HG02610 (cell line): Measurements from ENCODE around the gene R3HCC1L.
"Not testable (repeated sequence)": the region's sequence is repeated elsewhere in the genome, so short reads cannot be mapped to it uniquely, and the experiment has no call there.

Experiments used
- ATAC-seq: cut with Tn5 transposase; IDR thresholded peaks from one replicate; pipeline ENCODE4 v1.9.1; 2021; ENCODE audit warnings: mild to moderate bottlenecking, moderate library complexity; ENCODE audit not compliant: unreplicated experiment

Gene R3HCC1L

DNA sequence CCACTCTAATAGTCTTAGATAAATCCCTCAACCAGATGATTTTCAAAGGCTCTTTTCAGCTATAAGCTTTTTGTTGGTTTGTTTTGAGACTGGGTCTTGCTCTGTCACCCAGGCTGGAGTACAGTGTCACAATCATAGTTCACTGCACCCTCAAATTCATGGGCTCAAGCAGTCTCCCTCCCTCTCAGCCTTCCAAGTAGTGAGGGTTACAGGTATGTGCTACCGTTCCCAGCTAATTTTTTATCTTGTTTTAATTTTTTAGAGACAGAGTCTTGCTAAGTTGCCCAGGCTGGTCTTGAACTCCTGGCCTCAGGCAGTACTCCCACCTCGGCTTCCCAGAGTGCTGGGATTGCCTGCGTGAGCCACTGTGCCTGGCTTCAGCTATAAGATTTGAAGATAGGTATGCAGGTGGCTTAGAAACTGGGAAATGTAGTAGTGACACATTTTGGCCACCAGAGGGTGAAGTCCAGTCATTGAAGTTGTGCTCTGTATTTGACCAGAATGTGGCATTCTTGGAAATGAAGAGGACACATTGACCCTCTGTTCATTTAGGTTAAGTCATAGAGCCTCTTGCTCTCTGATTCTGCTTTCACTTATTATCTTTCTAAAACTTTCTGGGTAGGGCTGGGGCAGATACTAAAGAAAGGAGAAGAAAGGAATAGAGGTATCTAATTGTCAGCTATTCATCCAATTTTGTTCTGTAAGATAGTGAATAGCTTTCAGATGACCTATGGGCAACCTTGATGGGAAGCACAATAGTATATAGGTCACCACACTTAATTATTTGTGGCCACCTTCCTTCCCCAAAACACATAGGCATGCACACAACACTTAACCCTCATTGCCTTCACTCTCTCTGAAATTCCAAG is 36.0 kb downstream of the R3HCC1L start:
- ATAC-seq: no peak

DNA sequence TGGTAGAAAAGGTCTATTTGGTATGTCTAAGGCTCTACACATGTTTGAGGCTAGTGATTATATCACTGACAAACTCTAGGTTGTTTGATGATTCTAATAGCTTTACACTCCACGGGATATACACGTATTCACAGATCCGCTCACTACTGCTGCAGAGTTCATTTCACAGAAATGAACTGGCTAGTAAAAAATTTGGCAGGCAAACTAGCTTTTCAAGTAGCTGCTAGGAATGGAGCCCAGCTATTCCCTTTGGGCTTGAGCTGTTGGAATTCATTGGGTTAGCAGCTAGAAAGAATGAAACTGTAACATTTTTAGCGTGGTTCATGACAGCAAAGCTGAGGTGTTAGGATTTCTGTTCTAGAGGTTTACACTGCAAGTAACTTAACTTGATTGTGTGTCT is 37.6 kb downstream of the R3HCC1L start:
- ATAC-seq: no peak

GRCh38 chr10:98172495-98172894 is 38.0 kb downstream of the R3HCC1L start:
- ATAC-seq: no peak

- no peak for ATAC-seq
Measured at GRCh38 chr10:98173260-98173659, 38.8 kb downstream of the R3HCC1L start.

- ATAC-seq: not testable (repeated sequence)
Measured at GRCh38 chr10:98182351-98182915, 48.0 kb downstream of the R3HCC1L start.

DNA sequence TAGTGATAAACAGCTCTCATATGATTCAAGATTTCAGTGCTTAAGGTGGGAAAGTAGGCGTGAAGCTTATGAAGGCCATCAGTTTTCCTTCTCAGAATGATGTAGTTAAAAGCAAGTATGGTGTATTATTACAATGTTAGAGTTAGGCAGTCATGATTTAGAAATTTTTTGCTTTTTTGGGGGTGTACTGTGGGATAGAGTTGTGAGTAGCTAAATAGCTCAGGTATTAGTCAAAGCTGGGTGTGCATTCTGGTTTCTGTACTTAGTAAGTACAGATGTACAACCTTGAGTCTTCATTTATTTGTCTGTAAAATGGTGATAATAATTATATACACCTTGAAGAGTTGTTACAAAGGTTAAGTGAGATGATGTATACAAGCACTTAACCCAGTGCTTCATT is 52.2 kb downstream of the R3HCC1L start:
- ATAC-seq: no peak

DNA sequence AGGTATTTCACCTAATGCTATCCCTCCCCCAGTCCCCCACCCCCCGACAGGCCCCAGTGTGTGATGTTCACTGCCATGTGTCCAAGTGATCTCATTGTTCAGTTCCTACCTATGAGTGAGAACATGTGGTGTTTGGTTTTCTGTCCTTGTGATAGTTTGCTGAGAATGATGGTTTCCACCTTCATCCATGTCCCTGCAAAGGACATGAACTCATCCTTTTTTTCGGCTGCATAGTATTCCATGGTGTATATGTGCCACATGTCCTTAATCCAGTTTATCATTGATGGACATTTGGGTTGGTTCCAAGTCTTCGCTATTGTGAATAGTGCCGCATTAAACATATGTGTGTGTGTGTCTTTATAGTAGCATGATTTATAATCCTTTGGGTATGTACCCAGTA is 56.3 kb downstream of the R3HCC1L start:
- ATAC-seq: not testable (repeated sequence)

- no peak for ATAC-seq
Measured at GRCh38 chr10:98193037-98193436, 58.6 kb downstream of the R3HCC1L start.

GRCh38 chr10:98194633-98195032 is 60.2 kb downstream of the R3HCC1L start:
- no peak for ATAC-seq

GRCh38 chr10:98195120-98195519 is 60.7 kb downstream of the R3HCC1L start:
- ATAC-seq: no peak

- ATAC-seq: no peak
Measured at GRCh38 chr10:98196985-98197384, 62.5 kb downstream of the R3HCC1L start.

DNA sequence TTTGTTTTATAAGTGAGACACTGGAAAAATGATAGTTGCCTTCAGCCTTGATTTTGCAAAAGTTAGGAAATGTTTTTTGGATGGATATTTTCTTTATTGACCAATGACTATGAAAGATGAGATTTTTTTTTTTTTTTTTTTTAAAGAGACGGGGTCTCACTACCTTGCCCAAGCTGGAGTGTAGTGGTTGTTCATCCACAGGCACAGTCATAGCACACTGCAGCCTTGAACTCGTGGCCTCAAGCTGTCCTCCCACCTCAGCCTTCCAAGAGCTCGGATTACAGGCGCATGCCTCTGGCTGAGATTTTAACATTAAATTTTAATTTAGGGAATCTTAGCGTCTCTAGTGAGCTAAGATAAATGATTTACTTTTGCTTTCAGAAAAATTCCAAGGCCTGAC is 67.3 kb downstream of the R3HCC1L start:
- ATAC-seq: no peak

GRCh38 chr10:98202378-98202777 is 67.9 kb downstream of the R3HCC1L start:
- no peak for ATAC-seq

GRCh38 chr10:98205351-98205750 is 70.9 kb downstream of the R3HCC1L start:
- no peak for ATAC-seq

GRCh38 chr10:98208925-98209324 is 74.5 kb downstream of the R3HCC1L start:
- no peak for ATAC-seq

- no peak for ATAC-seq
Measured at GRCh38 chr10:98209441-98209840, 75.0 kb downstream of the R3HCC1L start.

GRCh38 chr10:98212196-98212595 is 77.7 kb downstream of the R3HCC1L start:
- no peak for ATAC-seq

DNA sequence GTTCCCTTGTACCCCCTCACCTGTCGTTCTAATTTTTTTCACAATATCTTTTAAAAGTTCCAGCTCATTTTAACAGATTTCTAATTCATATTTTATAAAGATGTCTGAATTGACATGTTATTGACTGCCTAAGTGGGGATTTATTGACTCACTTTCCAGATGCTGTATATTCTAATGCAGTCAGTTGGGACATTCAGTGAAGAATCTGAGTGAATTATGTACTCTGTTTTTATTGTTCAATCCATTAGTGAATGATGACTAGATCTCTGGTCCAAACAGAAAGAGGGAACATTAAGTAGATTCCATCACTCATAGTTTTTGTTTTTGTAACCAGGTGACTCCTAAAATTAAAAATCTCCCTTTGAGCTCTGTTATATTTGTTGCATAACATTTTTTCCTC is 79.3 kb downstream of the R3HCC1L start:
- no peak for ATAC-seq

DNA sequence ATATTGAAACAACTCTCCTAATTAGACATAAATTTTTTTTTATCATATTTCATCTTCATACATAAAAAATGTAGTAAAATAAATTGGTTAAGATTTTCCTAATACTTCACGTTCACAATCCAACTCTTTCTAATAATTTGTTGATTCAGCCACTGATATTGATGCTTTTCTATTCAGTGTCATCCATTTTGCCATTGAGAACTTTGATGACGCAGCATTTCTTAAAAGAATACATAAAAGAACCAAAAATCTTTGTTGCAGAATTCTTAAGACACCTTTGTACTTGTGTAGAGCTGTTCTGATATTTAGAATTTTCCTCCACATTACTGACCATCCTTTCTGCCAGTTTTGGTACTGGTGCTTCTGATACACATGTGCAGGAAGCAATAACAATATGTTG is 80.9 kb downstream of the R3HCC1L start:
- ATAC-seq: no peak

DNA sequence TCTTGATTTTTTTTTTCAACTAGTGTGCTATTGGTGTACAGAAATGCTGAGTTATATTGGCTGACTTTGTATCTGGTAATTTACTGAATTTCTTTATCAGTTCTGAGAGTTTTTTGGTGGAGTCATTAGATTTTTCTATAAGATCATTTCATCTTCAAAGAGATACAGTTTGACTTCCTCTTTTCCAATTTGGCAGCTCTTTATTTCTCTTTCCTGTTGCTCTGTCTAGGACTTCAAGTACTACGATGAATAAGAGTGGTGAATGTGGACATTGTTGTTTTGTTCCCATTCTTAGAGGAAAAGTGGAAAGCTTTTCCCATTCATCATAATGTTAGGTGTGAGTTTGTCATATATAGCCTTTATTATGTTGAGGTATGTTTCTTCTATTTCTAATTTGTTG is 83.3 kb downstream of the R3HCC1L start:
- ATAC-seq: no peak

GRCh38 chr10:98223874-98224273 is 89.4 kb downstream of the R3HCC1L start:
- no peak for ATAC-seq

DNA sequence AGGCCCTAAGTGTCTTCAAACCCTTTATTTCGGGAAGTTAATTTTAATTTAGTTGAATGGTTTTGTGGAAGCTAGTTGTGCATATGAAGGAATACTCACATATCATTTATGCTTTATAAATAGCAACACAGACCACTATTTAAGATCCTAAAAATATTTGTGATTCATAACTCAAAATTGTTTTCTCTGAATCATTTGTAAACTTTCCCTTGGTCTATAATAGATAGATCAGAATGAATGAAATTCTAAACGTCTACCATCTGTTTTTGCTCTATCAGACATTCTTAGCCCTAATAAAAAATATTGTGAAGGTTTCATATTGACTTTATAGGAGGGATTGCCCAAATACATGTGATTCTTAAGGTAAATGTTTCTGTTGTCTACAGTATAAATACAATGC is 90.1 kb downstream of the R3HCC1L start:
- no peak for ATAC-seq

DNA sequence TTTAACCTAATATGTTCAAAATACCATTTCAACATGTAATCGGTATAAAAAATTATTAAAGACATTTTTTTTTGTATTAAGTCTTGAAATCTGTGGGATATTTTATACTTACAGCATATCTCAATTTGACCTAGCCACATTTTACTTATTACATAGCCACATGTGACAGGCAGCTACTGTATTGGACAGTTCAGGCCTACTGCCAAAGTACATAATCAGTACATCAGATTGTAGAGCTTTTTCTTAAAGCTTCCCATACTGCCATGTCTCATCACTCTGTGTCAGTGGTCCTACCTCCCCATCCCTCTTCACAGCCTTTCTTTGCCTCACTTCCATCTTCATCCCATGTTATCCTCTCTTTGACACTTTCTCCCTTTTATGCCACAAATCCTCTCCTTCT is 90.5 kb downstream of the R3HCC1L start:
- no peak for ATAC-seq
